Measurements from ENCODE around the gene MRPS25. TPM values are rescaled to one million over a fixed set of nuclear protein-coding genes. Genes with fewer than 3 reads are reported as not detected.
A peak's percentile ranks its signal among the peaks of the same experiment; 100 is the strongest.

MRPS25 gene
- polyA plus RNA-seq, 2 of the 4 experiments (the other 2 are of a cell fraction), result 42.0 to 78.4 TPM

GRCh38 chr3:15098503-15099363, 33.6 kb upstream of the MRPS25 start, which contains the start of gene RBSN:
Gene RBSN (minus strand): TSS chr3:15099148. CDS start chr3:15096120, 3,028 bp downstream.
- H3K4me1 ChIP-seq, result peaks cover 10% of the 10 kb centered on the region
- peak within 1 kb of the TSS; percentile 78 to 88 for H3K27ac ChIP-seq
- DNase-seq (ENCODE audit: low read depth in 1 of 2, low spot score in 1 of 2), result peak; percentile 83 to 92
- under 1% methylated on average over 37 of the region's 72 CpGs for WGBS (ENCODE audit: missing lambda C conversion rate)
- H3K4me3 ChIP-seq, result peak within 1 kb of the TSS; percentile 76
- no peak for FAIRE-seq
- ATAC-seq, result peak; percentile 89 to 93
- peak; percentile 43; the same call in 1 of the 2 replicates for TF ChIP-seq MYC (IDR thresholded peaks at IDR 0.05; ENCODE audit: borderline replicate concordance, low read length)
- no peak for TF ChIP-seq ZFP36 (IDR thresholded peaks at IDR 0.05; ENCODE audit: borderline replicate concordance, partially characterized antibody)
- TF ChIP-seq EHF (CRISPR knock-in tag; IDR thresholded peaks at IDR 0.05), result no peak
- TF ChIP-seq PHF8 (IDR thresholded peaks at IDR 0.05; ENCODE audit: borderline replicate concordance, low read depth), result peak; percentile 92
- TF ChIP-seq RFX5 (IDR thresholded peaks at IDR 0.05), result 0 out of 2 replicates have a peak, but pooled peaks have one; percentile 55
- peak; percentile 81 for TF ChIP-seq POLR2A (IDR thresholded peaks at IDR 0.05; ENCODE audit: low read length)
- TF ChIP-seq KDM5A (IDR thresholded peaks at IDR 0.05), result peak; percentile 82; the same call in 1 of the 2 replicates
- TF ChIP-seq JUN (IDR thresholded peaks at IDR 0.05), result peak; percentile 77 to 93
- 0 out of 4 replicates have a peak, but pooled peaks of 1 of the 2 experiments have one; percentile 16 for TF ChIP-seq CEBPB (IDR thresholded peaks at IDR 0.05)
- 0 out of 2 replicates have a peak, but pooled peaks have one; percentile 62 for TF ChIP-seq MAZ (IDR thresholded peaks at IDR 0.05; ENCODE audit: borderline replicate concordance, low read depth, low read length)
- TF ChIP-seq E2F6 (IDR thresholded peaks at IDR 0.05; ENCODE audit: borderline replicate concordance, low read depth), result peak; percentile 87
- TF ChIP-seq POLR2AphosphoS2 (conservative IDR thresholded peaks at IDR 0.05; ENCODE audit: low read length), result no peak
- TF ChIP-seq BCL3 (IDR thresholded peaks at IDR 0.05), result peak; percentile 70
- TF ChIP-seq PBX3 (IDR thresholded peaks at IDR 0.05), result peak; percentile 81
- no peak for TF ChIP-seq FOSL2 (IDR thresholded peaks at IDR 0.05)
- TF ChIP-seq FOSL2 (CRISPR knock-in tag; IDR thresholded peaks at IDR 0.05), result no peak
- TF ChIP-seq ELK1 (IDR thresholded peaks at IDR 0.05; ENCODE audit: low read depth, low read length), result peak; percentile 71; the same call in 1 of the 2 replicates
- TF ChIP-seq MAX (IDR thresholded peaks at IDR 0.05), result peak; percentile 93
- 0 out of 2 replicates have a peak, but pooled peaks have one; percentile 34 for TF ChIP-seq HOXB5 (CRISPR knock-in tag; IDR thresholded peaks at IDR 0.05)
- H3K9me3 ChIP-seq, result no peaks in the 10 kb centered on the region
- ChIA-PET POLR2A (interaction anchor here (0.6 to 1.6 kb wide), 7 partner anchors 13 to 308 kb away, joined by 3 to 8 read pairs (median 3); partner anchors contain the start of genes CAPN7 and MRPS25), CTCF (interaction anchor here (1.3 to 8.2 kb wide), 3 partner anchors 10 to 173 kb away, joined by 3 to 46 read pairs (median 6); no protein-coding TSS in a partner anchor)
- H3K4me2 ChIP-seq, result peak within 1 kb of the TSS; percentile 85

GRCh38 chr3:15097891-15098290, 32.8 kb upstream of the MRPS25 start:
- POLR2A ChIA-PET, result no interaction called here
- H3K4me1 ChIP-seq, result peaks cover 10% of the 10 kb centered on the region
- FAIRE-seq (no peak), ATAC-seq (no peak), DNase-seq (ENCODE audit: low read depth in 1 of 2, low spot score in 1 of 2) (no peak)
- TF ChIP-seq EHF (CRISPR knock-in tag; IDR thresholded peaks at IDR 0.05), result no peak
- H3K4me2 ChIP-seq, result peak overlapping the region; percentile 80
- WGBS (ENCODE audit: missing lambda C conversion rate), result 87% methylated on average over 6 of the region's 6 CpGs
- peak overlapping the region in 1 of 2 experiments; percentile 88; a peak in 4 of 6 replicates for H3K27ac ChIP-seq
- CTCF ChIA-PET, result interaction anchor here (0.8 to 8.2 kb wide), 2 partner anchors 10 to 15 kb away, joined by 3 to 46 read pairs; no protein-coding TSS in a partner anchor
- H3K9me3 ChIP-seq, result no peaks in the 10 kb centered on the region
- peak overlapping the region; percentile 76 for H3K4me3 ChIP-seq
